ENCODE data around the gene GBP1. TPM values are rescaled to one million over a fixed set of nuclear protein-coding genes. Genes with fewer than 3 reads are reported as not detected.
"Not testable (repeated sequence)": the region's sequence is repeated elsewhere in the genome, so short reads cannot be mapped to it uniquely, and the experiment has no call there.

The GBP1 gene
- total RNA-seq, 2 donors from 2014 or later = 4.3 to 5.7 TPM

DNA sequence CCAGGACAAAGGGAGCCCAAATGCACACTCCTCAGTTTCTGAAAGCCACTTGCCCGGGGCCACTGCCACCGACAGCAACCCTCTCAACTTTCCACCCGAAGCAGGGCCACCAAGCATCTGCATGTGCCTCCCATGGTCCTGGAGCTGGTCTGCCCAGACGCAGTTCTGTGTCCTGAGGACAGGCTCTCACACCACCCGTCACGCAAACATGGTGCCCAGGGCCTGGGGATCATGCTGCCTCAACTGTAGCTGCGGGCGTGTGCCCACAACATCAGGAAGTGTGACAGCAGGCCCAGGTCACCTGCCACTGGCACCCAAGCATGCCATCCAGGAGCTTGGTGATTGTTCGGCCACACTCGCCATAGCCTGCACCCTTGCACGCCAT is 14.4 kb downstream of the GBP1 start:
- peaks cover 17% of the 10 kb centered on the region for H3K36me3 ChIP-seq
- H3K27ac ChIP-seq = no peak overlapping the region
- H3K27me3 ChIP-seq = no peaks in the 10 kb centered on the region
- H3K4me3 ChIP-seq = no peak overlapping the region
- DNase-seq (ENCODE audit: low spot score) = no peak
- H3K9me3 ChIP-seq = no peaks in the 10 kb centered on the region
- TF ChIP-seq, protein P1, sequence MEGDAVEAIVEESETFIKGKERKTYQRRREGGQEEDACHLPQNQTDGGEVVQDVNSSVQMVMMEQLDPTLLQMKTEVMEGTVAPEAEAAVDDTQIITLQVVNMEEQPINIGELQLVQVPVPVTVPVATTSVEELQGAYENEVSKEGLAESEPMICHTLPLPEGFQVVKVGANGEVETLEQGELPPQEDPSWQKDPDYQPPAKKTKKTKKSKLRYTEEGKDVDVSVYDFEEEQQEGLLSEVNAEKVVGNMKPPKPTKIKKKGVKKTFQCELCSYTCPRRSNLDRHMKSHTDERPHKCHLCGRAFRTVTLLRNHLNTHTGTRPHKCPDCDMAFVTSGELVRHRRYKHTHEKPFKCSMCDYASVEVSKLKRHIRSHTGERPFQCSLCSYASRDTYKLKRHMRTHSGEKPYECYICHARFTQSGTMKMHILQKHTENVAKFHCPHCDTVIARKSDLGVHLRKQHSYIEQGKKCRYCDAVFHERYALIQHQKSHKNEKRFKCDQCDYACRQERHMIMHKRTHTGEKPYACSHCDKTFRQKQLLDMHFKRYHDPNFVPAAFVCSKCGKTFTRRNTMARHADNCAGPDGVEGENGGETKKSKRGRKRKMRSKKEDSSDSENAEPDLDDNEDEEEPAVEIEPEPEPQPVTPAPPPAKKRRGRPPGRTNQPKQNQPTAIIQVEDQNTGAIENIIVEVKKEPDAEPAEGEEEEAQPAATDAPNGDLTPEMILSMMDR (IDR thresholded peaks at IDR 0.05) = no peak
- H3K4me1 ChIP-seq = no peaks in the 10 kb centered on the region

DNA sequence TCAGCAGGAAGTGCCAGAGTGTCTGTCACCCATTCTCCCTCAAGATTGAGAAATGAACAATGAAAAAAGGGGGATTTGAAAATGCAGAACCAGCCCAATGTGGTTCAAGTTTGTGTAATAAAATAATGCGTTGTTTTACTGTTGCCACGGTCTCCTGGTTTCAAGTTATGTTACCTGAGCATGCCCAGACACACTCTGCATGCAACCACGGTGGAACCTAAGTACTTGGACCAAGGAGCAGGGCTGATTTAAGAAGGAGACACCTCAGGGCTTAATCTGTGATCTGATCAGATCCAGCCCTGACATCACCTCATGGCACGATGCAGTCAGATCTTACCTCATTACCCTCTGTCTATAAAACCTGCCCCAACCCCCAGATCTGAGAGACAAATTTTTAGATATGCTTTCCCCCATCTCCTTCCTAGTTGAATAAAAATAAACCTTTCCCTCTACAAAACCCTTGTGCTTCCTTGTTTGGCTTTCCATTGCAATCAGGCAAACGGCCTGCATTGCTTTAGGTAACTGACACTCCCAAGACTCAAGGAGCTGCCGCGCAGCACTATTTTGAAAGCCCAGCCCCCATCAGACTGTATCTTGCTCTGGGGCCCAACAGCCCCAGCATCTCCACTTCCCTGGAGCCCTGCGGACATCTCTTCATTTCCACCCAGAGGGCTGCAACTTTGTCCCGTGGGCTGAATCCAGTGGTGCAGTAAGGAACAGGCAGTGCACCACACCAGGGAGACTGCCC is 14.9 kb downstream of the GBP1 start:
- H3K4me3 ChIP-seq; H3K4me1 ChIP-seq; DNase-seq (ENCODE audit: low spot score); H3K27me3 ChIP-seq; H3K9me3 ChIP-seq; H3K27ac ChIP-seq: not testable (repeated sequence)
- peaks cover 17% of the 10 kb centered on the region for H3K36me3 ChIP-seq

DNA sequence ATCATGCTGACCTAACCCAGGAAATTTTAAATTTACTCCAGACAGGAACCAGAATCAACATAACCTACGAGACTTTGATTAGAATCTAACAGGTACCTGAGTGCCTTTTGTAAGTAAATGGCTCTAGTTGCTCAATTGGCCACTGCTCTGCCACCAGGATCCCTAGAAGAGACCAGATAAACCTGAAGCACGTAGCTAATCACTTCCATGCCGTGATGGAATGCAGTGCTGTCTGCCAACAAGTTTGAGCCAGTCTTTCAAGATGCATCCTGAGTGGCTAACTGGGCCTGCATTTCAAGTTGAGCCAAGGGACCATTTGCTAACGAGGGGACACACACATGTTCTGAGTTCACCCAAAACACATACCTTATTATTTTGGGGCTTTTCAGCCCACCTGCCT is 15.8 kb downstream of the GBP1 start:
- H3K9me3 ChIP-seq; H3K27me3 ChIP-seq; H3K27ac ChIP-seq; H3K4me3 ChIP-seq; H3K4me1 ChIP-seq; DNase-seq (ENCODE audit: low spot score): not testable (repeated sequence)
- H3K36me3 ChIP-seq = peaks cover 17% of the 10 kb centered on the region

DNA sequence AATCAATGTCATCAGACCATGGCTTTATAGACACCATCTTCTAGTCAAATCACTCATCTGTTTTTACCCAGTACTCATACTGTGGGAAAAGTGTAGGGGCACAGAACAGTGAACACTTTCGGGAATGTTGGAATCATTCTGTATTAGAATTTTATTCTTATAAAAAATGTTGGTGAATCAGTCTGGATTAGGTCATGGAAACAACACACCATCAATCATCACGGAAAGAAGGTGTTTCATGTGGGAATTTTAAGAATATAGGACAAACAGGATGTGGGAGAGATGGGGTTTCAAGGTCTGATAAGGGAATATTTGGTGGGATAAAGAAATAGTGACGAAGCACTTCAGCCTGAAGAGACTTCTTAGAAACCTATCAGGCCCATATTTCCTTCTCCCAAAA is 17.3 kb downstream of the GBP1 start:
- Histone ChIP-seq H3K4me3 (no peak overlapping the region), H3K4me1 (no peaks in the 10 kb centered on the region), H3K27ac (no peak overlapping the region), H3K27me3 (no peaks in the 10 kb centered on the region), H3K36me3 (peaks cover 6% of the 10 kb centered on the region), H3K9me3 (no peaks in the 10 kb centered on the region)
- no peak for DNase-seq (ENCODE audit: low spot score)
- TF ChIP-seq, protein P1 (IDR thresholded peaks at IDR 0.05) = no peak

DNA sequence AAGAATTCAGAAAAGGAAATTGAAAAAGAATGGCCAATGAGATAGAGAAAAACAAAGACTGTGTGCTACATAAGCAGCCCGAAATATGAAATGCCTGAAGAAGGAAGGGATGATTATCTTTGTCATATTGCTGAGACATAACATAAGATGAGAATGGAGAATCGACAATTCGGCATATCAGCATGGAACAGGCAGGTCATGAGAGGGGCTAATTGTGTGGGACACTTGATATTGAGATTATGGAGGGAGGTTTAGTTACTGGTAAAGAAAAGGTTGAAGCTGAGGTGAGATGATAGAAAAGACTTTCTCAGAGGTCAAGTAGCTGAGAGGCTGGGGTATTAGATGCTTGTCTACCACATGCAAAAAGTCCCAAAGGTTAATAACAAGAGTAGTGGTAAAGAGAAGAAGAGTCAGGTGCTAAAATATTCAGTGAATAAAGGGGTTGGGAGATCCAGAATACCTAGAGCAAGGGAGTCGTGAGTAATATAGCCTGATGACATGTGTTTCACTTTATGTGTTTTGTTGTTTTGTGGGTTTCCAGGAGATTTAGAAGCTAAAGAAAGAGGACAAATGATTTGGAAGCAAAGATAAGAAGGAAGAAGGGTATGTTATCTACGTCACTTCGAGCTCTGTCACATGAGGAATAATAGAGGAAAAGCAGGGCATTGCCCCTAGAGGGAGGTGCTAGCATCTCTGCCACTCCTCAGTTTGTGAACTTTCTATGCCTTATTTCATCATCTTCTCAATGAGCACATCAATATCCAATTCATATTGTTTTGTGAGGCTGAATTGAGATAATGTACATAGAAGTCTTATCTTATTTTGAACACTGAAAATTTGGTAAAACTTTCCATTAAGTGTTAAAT is 18.5 kb downstream of the GBP1 start:
- H3K36me3 ChIP-seq; H3K27ac ChIP-seq; DNase-seq (ENCODE audit: low spot score); H3K9me3 ChIP-seq; H3K4me3 ChIP-seq; H3K27me3 ChIP-seq; H3K4me1 ChIP-seq: not testable (repeated sequence)

DNA sequence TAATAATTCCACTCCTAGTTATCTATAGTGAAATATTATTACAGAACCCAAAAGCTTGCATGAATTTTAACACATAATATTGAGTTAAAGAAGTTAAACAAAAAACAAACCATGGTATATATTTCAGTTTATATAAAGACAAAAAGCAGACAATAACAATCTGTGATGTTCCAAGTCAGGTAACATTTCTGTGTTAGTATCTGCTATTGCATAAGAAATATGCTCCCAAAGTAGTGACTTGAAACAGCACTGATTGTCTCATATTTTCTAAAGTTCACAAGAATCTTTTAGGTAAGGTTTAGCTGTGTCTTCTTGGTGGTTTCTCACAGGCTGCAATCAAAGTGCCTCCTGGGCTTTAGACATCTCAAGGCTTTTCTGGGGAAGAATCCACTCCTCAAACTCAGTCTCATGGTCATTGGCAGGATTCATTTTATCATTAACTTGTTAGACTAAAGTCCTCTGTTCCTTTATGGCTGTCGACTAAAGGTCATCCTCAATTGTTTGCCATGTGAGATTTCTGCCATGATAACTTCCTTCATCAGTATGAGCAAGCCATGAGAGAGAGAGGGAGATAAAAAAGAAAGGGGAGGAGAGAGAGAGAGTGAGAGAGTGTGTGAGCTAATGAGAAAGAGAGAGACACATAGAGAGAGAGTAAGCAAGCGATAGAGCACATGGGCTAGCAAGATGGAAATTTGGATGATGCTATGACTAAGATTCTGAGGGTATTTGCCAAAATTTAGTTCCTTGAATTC is 19.9 kb downstream of the GBP1 start:
- Histone ChIP-seq H3K27ac (no peak overlapping the region), H3K36me3 (no peaks in the 10 kb centered on the region), H3K4me3 (no peak overlapping the region), H3K27me3 (no peaks in the 10 kb centered on the region), H3K4me1 (no peaks in the 10 kb centered on the region), H3K9me3 (no peaks in the 10 kb centered on the region)
- TF ChIP-seq, protein P1 (IDR thresholded peaks at IDR 0.05) = no peak
- DNase-seq (ENCODE audit: low spot score) = no peak

DNA sequence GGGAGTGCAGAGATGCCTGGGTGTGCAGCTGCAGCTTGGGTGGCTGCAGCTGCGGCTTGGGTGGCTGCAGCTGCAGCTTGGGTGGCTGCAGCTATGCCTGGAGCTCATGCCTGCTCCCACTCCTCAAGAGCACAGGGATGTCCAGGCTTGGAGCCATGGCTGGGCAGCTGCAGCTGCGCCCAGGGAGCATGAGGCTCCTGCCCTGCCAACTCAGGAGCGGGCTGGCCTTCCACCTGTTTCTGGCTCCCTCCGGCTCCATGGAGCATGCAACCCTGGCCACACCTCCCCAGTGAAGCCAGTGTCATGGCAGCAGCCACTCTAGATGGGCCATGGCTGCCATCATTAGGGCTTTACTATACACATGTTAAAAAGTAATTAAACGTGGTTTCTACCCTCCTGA is 21.1 kb downstream of the GBP1 start:
- Histone ChIP-seq H3K4me1 (no peaks in the 10 kb centered on the region), H3K4me3 (no peak overlapping the region), H3K36me3 (no peaks in the 10 kb centered on the region), H3K27ac (no peak overlapping the region), H3K9me3 (no peaks in the 10 kb centered on the region), H3K27me3 (no peaks in the 10 kb centered on the region)
- no peak for DNase-seq (ENCODE audit: low spot score)
- TF ChIP-seq, protein P1 (IDR thresholded peaks at IDR 0.05) = no peak

Measured in right atrium auricular region (tissue), 2 donors.